A549 (cell line): ENCODE results near the gene NAXD.

Experiments used
- CHD2 ChIP-seq: fragments of 150-350 bp; IDR thresholded peaks from 2 replicates; pipeline ENCODE4 v1.6.1; 2014; ENCODE audit warnings: low read length; ENCODE audit not compliant: partially characterized antibody
- ESRRA ChIP-seq: fragments of 150-350 bp; IDR thresholded peaks from 2 replicates; pipeline ENCODE4 v1.6.1; 2014; ENCODE audit warnings: mild to moderate bottlenecking, low read length, borderline replicate concordance
- FOSL2 ChIP-seq, 2 experiments: fragments of 450-650 bp in 1 of 2; fragments of >200 bp in 1 of 2; sonication (Bioruptor Twin) in 1 of 2; formaldehyde crosslinking; IDR thresholded peaks; 2 replicates each; pipeline versions ENCODE4 v1.5.0 to v1.6.1; 2016 to 2020; ENCODE audit warnings: mild to moderate bottlenecking in 1 of 2, moderate library complexity in 1 of 2
- JUN ChIP-seq, 2 experiments: fragments of >200 bp; sonication (Bioruptor Twin); formaldehyde crosslinking; IDR thresholded peaks; 2 replicates in 1 of 2; 3 replicates in 1 of 2; pipeline ENCODE4 v1.6.1; 2016 to 2017
- JUNB ChIP-seq: fragments of >200 bp; sonication (Bioruptor Twin); formaldehyde crosslinking; IDR thresholded peaks from 2 replicates; pipeline ENCODE4 v1.6.1; 2016
- NR3C1 ChIP-seq: fragments of >200 bp; sonication (Bioruptor Twin); formaldehyde crosslinking; IDR thresholded peaks from 3 replicates; pipeline ENCODE4 v1.6.1; 2017
- POLR2A ChIP-seq: IDR thresholded peaks from 2 replicates; pipeline ENCODE4 v1.6.1; 2012; ENCODE audit warnings: mild to moderate bottlenecking, low read length
- POLR2AphosphoS2 ChIP-seq: conservative IDR thresholded peaks from 2 replicates; pipeline ENCODE4 v1.6.1; 2012; ENCODE audit warnings: low read length, improper control_type of control experiment, inconsistent platforms
- SMC3 ChIP-seq: fragments of >200 bp; sonication (Bioruptor Twin); formaldehyde crosslinking; IDR thresholded peaks from 3 replicates; pipeline ENCODE4 v1.6.1; 2018; ENCODE audit warnings: inconsistent platforms
- ZSCAN20 ChIP-seq: fragments of 250-450 bp; sonication (Bioruptor Pico); IDR thresholded peaks from 2 replicates; pipeline ENCODE4 v1.8.0; 2022; ENCODE audit warnings: mild to moderate bottlenecking, moderate library complexity
- TF ChIP-seq, protein P1 (sequence below): fragments of >200 bp; sonication (Bioruptor Twin); formaldehyde crosslinking; IDR thresholded peaks from 3 replicates; pipeline ENCODE4 v1.5.1; 2016
- TF ChIP-seq, protein P2 (sequence below): fragments of >200 bp; sonication (Bioruptor Twin); formaldehyde crosslinking; IDR thresholded peaks from 3 replicates; pipeline ENCODE4 v1.6.1; 2016
- TF ChIP-seq, protein P3 (sequence below): fragments of 200-600 bp; sonication (generic); IDR thresholded peaks from 2 replicates; pipeline ENCODE4 v1.6.1; 2016; ENCODE audit warnings: antibody characterized with exemption, mild to moderate bottlenecking, moderate library complexity
- TF ChIP-seq, protein P4 (sequence below): IDR thresholded peaks from 2 replicates; pipeline ENCODE4 v1.6.1; 2012

DNA sequence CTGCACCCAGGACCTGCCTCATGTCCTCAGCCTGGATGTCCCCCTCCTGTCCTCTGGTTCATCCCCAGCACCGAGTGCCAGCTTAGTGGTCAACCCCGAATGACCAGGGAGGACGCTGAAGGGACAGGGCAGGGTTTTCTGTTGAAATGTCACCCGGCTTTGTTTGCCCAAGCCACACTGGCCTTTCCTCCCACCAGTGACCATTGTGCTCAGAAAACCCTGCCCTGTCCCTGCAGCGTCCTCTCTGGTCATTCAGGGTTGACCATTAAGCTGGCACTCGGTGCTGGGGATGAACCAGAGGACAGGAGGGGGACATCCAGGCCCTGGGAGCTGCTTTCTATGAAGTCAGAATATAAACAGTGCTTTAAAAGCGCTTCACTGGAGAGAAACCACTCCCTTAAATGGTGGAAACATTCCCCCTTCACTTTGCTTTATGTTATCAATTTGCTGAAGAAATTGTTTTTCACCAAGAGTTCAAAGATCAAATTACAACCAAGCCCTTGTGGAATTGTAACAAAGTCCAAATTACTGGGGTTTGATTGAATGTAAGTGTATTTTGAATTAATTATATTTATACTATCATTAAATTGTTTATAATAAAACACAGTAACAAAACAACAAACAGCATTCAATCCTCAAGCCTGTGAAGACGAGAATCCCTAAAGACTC, 69.2 kb downstream of the NAXD start:
- TF ChIP-seq, protein P1, sequence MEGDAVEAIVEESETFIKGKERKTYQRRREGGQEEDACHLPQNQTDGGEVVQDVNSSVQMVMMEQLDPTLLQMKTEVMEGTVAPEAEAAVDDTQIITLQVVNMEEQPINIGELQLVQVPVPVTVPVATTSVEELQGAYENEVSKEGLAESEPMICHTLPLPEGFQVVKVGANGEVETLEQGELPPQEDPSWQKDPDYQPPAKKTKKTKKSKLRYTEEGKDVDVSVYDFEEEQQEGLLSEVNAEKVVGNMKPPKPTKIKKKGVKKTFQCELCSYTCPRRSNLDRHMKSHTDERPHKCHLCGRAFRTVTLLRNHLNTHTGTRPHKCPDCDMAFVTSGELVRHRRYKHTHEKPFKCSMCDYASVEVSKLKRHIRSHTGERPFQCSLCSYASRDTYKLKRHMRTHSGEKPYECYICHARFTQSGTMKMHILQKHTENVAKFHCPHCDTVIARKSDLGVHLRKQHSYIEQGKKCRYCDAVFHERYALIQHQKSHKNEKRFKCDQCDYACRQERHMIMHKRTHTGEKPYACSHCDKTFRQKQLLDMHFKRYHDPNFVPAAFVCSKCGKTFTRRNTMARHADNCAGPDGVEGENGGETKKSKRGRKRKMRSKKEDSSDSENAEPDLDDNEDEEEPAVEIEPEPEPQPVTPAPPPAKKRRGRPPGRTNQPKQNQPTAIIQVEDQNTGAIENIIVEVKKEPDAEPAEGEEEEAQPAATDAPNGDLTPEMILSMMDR = no peak
- TF ChIP-seq, protein P2, sequence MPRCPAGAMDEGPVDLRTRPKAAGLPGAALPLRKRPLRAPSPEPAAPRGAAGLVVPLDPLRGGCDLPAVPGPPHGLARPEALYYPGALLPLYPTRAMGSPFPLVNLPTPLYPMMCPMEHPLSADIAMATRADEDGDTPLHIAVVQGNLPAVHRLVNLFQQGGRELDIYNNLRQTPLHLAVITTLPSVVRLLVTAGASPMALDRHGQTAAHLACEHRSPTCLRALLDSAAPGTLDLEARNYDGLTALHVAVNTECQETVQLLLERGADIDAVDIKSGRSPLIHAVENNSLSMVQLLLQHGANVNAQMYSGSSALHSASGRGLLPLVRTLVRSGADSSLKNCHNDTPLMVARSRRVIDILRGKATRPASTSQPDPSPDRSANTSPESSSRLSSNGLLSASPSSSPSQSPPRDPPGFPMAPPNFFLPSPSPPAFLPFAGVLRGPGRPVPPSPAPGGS = no peak
- TF ChIP-seq POLR2A = no peak
- TF ChIP-seq POLR2AphosphoS2 = no peak
- TF ChIP-seq, protein P3, sequence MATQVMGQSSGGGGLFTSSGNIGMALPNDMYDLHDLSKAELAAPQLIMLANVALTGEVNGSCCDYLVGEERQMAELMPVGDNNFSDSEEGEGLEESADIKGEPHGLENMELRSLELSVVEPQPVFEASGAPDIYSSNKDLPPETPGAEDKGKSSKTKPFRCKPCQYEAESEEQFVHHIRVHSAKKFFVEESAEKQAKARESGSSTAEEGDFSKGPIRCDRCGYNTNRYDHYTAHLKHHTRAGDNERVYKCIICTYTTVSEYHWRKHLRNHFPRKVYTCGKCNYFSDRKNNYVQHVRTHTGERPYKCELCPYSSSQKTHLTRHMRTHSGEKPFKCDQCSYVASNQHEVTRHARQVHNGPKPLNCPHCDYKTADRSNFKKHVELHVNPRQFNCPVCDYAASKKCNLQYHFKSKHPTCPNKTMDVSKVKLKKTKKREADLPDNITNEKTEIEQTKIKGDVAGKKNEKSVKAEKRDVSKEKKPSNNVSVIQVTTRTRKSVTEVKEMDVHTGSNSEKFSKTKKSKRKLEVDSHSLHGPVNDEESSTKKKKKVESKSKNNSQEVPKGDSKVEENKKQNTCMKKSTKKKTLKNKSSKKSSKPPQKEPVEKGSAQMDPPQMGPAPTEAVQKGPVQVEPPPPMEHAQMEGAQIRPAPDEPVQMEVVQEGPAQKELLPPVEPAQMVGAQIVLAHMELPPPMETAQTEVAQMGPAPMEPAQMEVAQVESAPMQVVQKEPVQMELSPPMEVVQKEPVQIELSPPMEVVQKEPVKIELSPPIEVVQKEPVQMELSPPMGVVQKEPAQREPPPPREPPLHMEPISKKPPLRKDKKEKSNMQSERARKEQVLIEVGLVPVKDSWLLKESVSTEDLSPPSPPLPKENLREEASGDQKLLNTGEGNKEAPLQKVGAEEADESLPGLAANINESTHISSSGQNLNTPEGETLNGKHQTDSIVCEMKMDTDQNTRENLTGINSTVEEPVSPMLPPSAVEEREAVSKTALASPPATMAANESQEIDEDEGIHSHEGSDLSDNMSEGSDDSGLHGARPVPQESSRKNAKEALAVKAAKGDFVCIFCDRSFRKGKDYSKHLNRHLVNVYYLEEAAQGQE = no peak
- no peak for TF ChIP-seq JUN (IDR thresholded peaks at IDR 0.05)
- TF ChIP-seq ZSCAN20 (CRISPR knock-in tag) = no peak
- no peak for TF ChIP-seq FOSL2 (IDR thresholded peaks at IDR 0.05)
- TF ChIP-seq FOSL2 (CRISPR knock-in tag; IDR thresholded peaks at IDR 0.05) = no peak
- TF ChIP-seq SMC3 = no peak
- TF ChIP-seq NR3C1 = no peak
- TF ChIP-seq JUNB = no peak
- TF ChIP-seq CHD2 = no peak
- TF ChIP-seq, protein P4, sequence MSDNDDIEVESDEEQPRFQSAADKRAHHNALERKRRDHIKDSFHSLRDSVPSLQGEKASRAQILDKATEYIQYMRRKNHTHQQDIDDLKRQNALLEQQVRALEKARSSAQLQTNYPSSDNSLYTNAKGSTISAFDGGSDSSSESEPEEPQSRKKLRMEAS = no peak
- no peak for TF ChIP-seq ESRRA
